GM18502 (cell line): ENCODE results near the gene TULP3.

Experiments
- ATAC-seq: cut with Tn5 transposase; IDR thresholded peaks from one replicate; pipeline ENCODE4 v1.9.1; 2021; ENCODE audit warnings: mild to moderate bottlenecking; ENCODE audit not compliant: unreplicated experiment, poor library complexity

Gene TULP3

DNA sequence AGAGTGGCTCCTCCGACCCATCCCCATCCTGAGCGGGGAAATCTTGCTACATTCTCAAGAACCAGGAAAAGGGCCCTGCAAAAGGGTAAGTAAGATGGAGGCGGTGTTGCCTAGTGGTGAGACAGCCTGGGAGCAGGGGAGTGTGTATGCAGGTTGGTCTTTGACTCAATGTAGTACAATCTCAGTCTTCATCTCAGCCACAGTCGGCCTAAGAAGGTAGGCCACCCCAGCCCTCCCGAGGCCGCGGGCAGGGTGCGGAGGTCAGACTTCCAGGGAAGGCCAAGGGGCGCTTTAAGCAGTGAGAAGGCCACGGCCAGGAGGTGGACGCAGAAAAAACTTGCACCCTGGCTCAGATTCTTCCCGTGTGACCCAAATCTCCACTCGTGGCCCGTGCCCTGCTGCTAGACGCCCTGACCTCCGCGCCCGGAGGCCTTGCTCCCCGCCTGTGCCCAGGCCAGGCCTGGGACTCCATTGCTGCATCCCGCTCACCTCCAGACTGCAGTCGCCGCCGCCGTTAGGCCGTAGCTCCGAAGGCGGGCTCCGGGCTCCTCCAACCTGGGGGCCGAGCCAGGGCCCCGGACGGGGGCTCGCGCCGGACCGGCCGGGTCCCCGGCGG is 14.2 kb upstream of the TULP3 start:
- peak; percentile 42 for ATAC-seq

DNA sequence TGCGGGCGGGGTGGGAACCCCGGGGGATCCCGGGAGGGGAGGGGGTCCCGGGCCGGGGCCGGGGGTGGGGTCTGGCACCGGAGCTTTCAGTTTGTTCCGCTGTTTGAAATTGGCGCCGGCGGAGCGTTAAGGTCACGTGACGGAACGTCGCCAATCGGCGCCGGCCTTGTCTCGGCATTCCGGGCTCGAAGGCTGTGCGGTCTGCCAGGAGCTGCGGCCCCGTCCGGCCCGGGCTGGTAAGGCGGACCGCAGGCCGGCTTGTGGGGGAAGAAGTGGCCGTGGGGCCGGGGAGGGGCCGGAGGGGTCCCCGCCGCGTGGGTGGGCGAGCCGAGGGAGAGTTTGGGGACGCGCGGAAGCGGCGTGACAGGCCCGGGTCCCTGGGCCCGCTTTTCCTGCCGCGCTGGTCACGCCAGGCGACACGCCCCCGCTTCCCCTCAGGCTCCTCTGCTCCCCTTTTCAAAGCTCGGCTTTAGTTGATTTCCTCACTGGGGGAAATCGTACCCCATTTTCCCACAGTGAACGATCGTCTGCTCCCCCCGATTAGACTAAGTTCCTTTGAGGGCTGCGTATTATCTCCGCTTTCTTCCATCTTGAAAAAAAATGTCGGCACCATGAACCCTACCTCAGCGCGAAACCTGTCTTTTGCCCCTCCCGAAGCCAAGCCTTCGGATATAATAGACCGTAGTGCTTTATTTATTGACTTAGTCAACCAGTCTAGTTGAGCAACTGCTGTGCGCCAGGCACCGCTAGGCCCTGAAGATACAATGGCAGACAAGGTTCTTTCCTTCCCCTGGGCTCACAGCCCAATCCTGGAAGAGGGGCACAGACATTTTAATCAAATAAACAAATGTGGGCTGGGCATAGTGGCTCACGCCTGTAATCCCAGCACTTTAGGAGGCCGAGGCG is 13.4 kb upstream of the TULP3 start, which contains the start of the genes FOXM1 and RHNO1:
Gene FOXM1 (minus strand): TSS at position 128 of the 906 bp plus-strand sequence. CDS start 2,696 bp downstream, outside the sequence.
Gene RHNO1 (plus strand): TSS at position 177 of the 906 bp plus-strand sequence. CDS start 8,144 bp downstream, outside the sequence.
- ATAC-seq = peak; percentile 77

DNA sequence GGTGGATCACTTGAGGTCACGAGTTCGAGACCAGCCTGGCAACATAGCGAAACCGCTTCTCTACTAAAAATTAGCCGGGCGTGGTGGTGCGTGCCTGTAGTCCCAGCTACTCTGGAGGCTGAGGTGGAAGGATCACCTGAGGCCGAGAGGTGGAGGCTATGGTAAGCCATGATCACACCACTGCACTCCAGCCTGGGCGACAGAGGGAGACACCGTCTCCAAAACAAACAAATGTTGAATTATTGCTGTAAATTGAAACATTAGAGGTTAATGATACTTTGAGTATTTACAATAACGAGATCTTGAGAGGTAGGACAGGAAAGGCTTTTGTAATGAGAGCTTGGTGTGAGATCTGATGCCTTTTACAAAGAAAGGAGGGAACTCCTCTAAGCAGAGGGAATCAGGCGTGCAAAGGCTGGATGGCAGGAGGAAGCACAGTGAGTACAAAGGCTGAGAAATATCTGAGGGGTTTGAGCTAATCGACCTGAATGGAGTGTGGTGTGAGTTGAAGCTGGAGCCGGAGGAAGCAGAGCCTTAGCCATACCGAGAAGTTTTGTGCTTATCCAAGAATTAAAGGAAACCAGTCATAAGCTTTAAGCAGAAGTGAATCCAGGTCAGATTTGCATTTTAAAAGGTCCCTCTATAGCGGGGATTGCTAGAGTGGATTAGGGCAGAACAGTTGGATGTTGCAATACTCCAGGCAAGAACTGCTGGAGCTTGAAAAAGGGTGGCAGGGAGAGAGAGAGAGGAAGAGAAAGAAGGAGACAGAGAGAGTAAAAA is 12.5 kb upstream of the TULP3 start:
- no peak for ATAC-seq

DNA sequence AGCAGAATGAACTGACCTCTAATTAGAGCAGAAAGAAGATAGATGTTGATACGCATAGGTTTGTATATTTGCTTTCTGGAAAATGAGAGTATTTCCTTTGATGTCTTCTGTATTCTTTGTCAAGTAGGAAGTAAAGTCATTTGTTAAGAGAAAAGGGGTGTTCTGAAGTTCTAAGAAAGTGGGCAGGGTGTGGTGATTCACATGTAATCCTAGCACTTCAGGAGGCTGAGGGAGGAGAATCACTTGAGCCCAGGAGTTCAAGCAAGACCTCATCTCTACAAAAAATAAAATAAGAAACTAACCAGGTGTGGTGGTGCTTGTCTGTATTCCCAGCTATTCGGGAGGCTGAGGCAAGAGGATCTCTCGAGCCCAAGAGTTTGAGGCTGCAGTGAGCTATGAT is 10.8 kb upstream of the TULP3 start:
- no peak for ATAC-seq

DNA sequence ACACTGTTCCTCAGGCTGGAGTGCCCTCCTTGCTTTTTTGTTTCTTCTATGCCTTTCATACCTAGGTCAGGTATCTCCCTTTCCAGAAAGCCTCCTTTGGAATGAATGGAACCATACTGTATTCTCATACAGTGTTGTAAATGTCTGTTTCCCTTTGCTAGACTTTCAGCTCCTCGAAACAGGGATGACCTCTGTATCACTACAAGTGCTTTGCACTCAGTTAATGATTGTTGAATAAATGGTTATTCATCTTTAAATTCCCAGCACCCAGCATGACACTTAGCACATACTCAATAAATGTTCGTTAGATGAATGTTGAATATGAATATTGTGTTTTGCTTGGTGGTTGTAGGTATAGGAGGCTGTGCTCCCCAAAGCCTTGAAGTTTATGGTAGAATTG is 5.9 kb upstream of the TULP3 start:
- ATAC-seq = no peak

DNA sequence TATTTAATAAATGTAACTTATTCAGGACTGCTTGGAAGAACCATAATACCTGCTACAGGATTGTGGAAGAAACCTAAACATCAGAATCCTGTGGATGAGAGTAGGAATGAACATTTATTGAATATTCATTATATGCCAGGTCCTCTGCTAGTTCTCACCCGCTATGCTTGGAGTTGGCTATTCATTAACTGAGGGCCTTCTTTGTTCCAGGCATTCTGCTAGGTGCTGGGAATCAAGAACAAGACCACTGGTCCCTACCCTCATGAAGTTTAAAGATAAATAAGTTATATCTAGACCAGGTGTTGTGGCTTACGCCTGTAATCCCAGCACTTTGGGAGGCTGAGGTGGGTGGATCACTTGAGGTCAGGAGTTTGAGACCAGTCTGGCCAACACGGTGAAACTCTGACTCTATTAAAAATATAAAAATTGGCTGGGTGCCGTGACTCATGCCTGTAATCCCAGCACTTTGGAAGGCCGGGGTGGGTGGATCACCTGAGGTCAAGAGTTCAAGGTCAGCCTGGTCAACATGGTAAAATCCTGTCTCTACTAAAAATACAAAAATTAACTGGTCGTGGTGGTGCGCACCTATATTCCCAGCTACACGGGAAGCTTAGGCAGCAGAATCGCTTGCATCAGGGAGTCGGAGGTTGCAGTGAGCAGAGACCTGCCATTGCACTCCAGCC is 3.8 kb upstream of the TULP3 start:
- no peak for ATAC-seq

DNA sequence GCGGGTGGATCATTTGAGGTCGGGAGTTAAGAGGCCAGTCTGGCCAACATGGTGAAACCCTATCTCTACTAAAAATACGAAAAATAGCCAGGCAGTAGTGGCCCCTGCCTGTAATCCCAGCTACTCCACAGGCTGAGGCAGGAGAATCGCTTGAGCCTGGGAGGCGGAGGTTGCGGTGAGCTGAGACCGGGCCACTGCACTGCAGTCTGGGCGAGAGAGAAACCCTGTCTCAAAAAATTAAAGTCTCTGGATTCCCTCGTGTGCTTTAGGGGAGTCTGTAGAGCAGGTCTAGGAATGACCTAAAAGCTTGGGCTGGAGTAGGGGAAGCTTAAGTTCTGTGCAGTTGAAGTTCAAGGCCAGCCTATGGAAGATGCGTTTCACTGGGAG is 697 bp upstream of the TULP3 start:
- ATAC-seq = no peak

DNA sequence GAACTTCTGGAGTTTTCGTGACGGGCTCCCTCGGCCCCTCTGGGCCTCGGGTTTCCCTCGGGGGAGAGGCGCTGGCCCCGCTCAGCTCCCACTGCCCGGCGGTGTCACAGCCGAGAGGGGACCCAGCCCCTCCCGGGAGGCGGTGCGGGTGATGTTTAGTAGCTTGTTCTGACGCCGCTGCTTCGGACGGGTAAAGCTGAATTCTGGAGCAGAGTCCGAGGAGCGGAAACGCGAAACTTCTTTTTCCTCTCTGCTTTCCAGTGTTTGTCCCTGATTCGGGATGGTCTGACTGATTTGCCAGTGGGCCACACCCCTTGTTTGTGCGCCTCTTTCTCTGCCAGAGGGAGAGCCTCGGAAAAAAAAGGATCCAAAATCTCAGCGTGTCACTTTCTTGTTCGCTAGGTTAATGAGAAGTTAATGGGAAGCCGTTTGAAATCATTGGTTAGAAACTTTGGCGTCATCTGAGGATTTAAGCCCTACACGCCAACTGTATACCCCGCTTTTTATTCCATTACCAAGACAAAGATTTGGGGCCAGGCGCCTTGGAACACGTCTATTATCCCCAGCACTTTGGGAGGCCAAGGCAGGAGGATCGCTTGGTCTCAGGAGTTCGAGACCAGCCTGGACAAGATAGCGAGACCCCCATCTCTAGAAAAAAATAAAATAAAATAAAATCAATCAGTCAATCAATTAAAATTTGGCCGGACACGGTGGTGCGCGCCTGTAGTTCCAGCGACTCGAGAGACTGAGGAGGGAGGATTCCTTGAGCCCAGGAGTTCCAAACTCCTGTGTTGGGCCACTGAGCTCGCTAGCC is 756 bp downstream of the TULP3 start:
- ATAC-seq = peak; percentile 25

DNA sequence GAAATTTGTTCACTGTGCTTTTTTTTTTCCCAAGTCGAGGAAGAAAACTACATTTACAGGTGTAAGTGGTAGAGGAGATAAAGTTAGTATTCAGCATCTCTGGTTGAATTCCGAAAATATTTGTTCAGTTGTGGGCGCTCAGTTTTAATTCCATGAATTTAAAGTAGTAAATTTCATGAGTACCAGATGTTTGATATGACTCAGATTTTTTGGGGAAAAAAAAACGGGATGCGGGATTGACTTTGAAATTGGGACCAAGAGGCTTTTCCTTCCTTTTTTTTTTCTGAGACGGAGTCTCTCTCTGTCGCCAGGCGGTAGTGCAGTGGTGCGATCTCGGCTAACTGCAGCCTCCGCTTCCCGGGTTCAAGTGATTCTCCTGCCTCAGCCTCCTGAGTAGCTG is 1.6 kb downstream of the TULP3 start:
- ATAC-seq = no peak

DNA sequence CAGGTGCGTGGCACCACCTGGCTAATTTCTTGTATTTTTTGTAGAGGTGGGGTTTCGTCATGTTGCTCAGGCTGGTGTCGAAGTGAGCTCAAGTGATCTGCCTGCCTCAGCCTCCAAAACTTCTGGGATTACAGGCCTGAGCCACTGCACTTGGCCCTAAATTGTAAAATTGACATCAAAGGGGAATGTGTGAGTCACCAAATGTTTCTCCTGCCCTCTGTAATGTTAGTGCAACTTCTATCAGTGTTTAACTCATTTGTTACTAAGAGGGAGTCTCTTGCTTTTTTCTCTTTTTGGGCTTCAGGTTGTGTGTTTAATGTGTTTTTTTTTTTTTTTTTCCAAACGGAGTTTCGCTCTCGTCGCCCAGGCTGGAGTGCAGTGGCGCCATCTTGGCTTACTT is 2.3 kb downstream of the TULP3 start:
- no peak for ATAC-seq

DNA sequence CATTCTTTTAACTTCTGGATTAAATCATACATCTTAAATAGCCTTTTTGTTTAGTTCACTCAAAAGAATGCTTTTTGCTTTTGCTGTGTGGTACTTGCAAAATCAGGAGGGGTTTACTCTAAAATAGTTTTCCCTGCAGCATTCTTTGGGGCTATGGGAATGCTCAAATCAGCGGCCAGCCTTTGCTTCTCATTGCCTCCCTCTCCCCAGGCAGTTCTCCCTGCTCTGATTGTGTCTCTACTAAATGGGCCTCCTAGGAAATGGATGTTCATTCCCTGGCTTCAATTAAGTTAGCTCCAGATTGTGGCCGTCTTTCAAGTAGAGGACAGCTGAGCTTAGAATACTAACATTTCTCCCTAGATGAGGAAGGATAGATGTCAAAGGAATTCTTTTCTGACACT is 4.4 kb downstream of the TULP3 start:
- no peak for ATAC-seq

DNA sequence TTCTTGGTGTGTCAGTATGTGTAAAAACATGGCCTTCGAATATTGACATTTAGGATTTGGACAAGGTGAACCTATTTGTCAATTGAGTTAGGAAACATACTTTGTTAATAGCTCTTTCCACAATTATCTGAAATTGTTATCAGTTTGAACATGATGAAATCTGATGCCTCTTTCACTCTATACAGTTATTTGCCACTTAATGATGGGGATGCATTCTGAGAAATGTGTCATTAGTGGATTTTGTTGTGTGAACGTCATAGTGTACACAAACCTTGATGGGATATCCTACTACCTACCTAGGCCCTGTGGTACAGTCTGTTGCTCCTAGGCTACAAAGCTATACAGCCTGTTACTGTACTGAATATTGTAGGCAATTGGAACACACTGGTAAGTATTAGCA is 4.8 kb downstream of the TULP3 start:
- no peak for ATAC-seq

DNA sequence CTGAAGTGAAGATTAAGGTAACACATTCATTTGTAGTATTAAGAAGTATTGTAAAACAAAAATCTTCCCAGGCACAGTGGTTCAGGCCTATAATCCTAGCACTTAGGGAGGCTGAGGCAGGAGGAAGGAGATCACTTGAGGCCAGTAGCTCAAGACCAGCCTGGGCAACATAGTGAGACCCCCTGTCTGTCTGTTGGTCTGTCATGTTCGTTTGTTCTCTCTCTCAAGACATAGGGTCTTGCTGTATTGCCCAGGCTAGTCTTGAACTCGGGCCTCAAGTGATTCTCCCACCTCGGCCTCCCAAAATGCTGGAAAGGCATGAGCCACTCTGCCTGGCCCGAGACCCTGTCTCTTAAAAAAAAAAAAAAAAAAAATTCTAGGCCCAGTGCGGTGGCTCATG is 6.7 kb downstream of the TULP3 start:
- no peak for ATAC-seq

DNA sequence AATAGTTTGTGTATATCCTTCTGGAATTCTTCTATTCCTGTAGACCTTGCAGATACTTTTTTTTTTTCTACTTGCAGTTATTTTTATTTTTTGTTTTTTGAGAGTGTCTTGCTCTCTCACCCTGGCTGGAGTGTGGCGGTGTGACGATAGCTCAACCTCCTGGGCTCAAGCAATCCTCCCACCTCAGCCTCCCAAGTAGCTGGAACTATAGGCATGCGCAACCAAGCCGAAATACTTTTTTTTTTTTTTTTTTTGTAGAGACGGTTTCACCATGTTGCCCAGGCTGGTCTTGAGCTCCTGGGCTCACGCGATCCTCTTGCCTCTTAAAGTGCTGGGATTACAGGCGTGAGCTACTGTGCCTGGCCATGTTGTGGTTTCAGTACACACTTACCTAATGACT is 10.0 kb downstream of the TULP3 start:
- ATAC-seq = no peak

DNA sequence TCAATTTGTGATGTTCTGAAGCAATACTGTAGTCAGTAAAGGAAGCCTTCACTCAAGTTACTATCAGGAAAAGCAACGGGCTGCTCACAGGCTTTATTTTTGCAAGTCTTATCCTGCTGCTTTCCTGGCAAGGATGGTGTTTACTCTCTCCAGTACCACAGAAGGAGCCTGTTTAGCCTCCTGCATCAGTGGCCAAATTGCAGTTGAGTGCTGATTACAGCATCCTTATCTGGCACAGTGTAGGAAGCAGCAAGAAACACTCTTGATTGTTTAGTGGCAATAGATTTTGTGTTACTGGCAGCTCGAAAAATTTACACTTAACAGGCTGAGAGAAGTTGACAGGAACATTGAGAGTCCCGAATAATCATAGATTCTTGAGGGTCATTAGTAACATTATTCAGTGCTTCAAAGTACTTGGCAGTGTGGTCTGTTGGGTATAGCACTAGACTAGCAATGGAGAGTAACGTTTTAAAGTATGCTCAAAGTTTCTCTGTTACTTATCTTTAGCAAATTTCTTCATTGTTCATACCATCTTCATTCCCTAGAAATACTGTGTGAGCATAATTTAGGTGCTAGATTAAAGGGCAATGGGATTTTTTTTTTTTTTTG is 11.7 kb downstream of the TULP3 start:
- ATAC-seq = no peak

DNA sequence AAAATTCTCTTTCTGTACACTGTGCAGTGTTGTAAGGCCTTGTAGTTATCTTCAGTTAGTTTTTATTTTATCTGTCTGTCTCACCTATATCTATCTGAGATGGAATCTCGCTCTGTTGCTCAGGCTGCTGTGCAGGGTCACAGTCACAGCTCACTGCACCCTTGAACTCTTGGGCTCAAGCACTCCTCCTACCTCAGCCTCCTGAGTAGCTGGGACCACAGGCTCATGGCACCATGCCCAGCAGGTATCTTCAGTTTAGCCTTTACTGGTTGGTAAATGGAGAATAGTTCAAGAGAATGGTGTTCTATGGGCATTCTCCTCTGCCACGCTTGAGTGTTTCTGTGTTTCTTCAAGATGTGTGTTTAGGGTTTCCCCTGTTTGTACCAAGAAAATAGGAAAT is 13.6 kb downstream of the TULP3 start:
- no peak for ATAC-seq

DNA sequence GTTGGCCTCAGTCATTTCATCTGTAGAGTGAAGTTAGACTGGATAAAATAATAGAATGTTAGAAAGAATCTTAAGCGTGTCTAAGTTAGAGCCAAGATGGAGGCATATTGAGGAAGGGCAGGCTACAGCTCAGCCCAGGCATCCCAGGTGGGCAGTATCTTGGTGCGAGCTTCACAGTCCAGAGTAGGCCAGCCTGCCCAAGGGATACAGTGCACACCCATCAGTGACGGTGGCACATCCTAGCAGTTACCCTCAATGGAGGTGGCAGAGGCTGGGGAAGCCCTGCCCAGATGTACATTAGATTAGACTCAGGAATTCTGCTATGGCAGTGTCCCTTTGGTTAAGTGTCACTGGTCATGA is 21.5 kb downstream of the TULP3 start:
- ATAC-seq = no peak

DNA sequence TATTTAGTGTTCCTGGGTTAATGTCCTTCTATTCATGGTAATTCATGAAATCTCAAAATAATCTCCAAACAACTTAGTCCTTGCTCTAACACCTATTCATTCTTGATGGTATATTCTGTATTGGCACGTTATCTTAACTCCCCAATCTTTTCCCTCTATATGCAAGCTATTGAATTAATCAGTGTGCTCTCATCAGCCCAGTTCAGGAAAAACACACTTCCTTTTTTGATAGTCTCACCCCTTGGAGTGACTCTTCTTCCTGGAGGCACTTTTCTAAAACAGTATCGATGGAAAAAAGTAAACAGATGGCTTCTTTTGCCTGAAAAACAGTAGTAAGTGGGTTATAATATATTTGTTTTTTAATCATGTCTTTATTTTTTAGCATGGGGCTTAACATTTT is 28.6 kb downstream of the TULP3 start:
- no peak for ATAC-seq

DNA sequence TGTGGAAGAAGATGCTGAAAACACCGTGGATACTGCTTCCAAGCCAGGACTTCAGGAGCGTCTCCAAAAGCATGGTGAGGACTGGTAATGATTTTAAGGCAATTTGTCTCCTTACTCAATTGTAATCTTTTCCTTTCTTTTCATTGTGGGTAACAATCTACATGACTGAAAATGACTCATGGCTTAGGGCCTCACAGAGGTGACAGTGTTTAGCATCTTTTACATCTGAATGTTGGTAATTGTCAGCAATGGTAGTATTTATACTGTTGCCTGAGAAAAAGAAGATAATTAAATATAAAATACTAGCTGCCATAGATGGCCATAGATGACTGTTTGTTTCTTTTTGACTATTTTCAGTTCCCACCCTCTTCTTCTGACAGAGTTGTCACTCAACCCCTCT is 31.6 kb downstream of the TULP3 start:
- ATAC-seq = no peak
